GM04503 (cell line): ENCODE data around the gene TMBIM4.
"Not testable (repeated sequence)": the region's sequence is repeated elsewhere in the genome, so short reads cannot be mapped to it uniquely, and the experiment has no call there.

Experiments
- DNase-seq: peaks from one replicate; pipeline ENCODE4 v3.0.0-alpha.2; 2012; ENCODE audit warnings: low read depth

TMBIM4 gene

GRCh38 chr12:66184822-66185221 is 15.0 kb upstream of the TMBIM4 start:
- DNase-seq: not testable (repeated sequence)

GRCh38 chr12:66182956-66183355 is 13.2 kb upstream of the TMBIM4 start:
- no peak for DNase-seq

- no peak for DNase-seq
Observed at GRCh38 chr12:66176105-66176900, 6.5 kb upstream of the TMBIM4 start.

GRCh38 chr12:66174391-66175325 is 4.9 kb upstream of the TMBIM4 start:
- DNase-seq: not testable (repeated sequence)

- no peak for DNase-seq
Observed at GRCh38 chr12:66170606-66171005, 810 bp upstream of the TMBIM4 start.

GRCh38 chr12:66168410-66168809 is 1.4 kb downstream of the TMBIM4 start:
- no peak for DNase-seq

- no peak for DNase-seq
Observed at GRCh38 chr12:66166561-66166960, 3.2 kb downstream of the TMBIM4 start.

GRCh38 chr12:66165141-66165540 is 4.7 kb downstream of the TMBIM4 start:
- DNase-seq: no peak

- DNase-seq: no peak
Observed at GRCh38 chr12:66164349-66164821, 5.4 kb downstream of the TMBIM4 start.

- DNase-seq: no peak
Observed at GRCh38 chr12:66163289-66163688, 6.5 kb downstream of the TMBIM4 start.

- no peak for DNase-seq
Observed at GRCh38 chr12:66162701-66163100, 7.1 kb downstream of the TMBIM4 start.

- no peak for DNase-seq
Observed at GRCh38 chr12:66160704-66161103, 9.1 kb downstream of the TMBIM4 start.

GRCh38 chr12:66159123-66159522 is 10.7 kb downstream of the TMBIM4 start:
- DNase-seq: no peak

- DNase-seq: no peak
Observed at GRCh38 chr12:66156654-66157053, 13.1 kb downstream of the TMBIM4 start.

- no peak for DNase-seq
Observed at GRCh38 chr12:66154776-66155175, 15.0 kb downstream of the TMBIM4 start.

GRCh38 chr12:66152732-66153131 is 17.1 kb downstream of the TMBIM4 start:
- DNase-seq: no peak

- no peak for DNase-seq
Observed at GRCh38 chr12:66149702-66150398, 19.9 kb downstream of the TMBIM4 start.

GRCh38 chr12:66144791-66145754 is 24.7 kb downstream of the TMBIM4 start:
- no peak for DNase-seq

- no peak for DNase-seq
Observed at GRCh38 chr12:66143868-66144267, 25.9 kb downstream of the TMBIM4 start.

GRCh38 chr12:66142826-66143225 is 27.0 kb downstream of the TMBIM4 start:
- DNase-seq: no peak

GRCh38 chr12:66141299-66141698 is 28.5 kb downstream of the TMBIM4 start:
- no peak for DNase-seq
